K562 (cell line): Measurements from ENCODE around the gene RMND5B. TPM values are rescaled to one million over a fixed set of nuclear protein-coding genes. Genes with fewer than 3 reads are reported as not detected.

Source experiments
- CBFA2T2 ChIP-seq: fragments of 450-650 bp; conservative IDR thresholded peaks from 2 replicates; pipeline ENCODE4 v1.6.1; 2017; ENCODE audit warnings: mild to moderate bottlenecking
- CBX3 ChIP-seq, 2 experiments: IDR thresholded peaks; 1 replicate in 1 of 2; 2 replicates in 1 of 2; pipeline ENCODE4 v1.6.1; 2012; ENCODE audit warnings: inconsistent platforms in 2 of 2, low read length in 2 of 2, borderline replicate concordance in 1 of 2, control low read depth in 1 of 2
- KDM1A ChIP-seq, 2 experiments: fragments of 450-650 bp; IDR thresholded peaks; 2 replicates each; pipeline ENCODE4 v1.6.1; 2016; ENCODE audit warnings: mild to moderate bottlenecking in 2 of 2
- NFATC3 ChIP-seq: fragments of 450-650 bp; IDR thresholded peaks from 2 replicates; pipeline ENCODE4 v1.6.1; 2017; ENCODE audit warnings: mild to moderate bottlenecking
- RUNX1 ChIP-seq: sonication (generic); IDR thresholded peaks from 2 replicates; pipeline ENCODE4 v1.6.1; 2016; ENCODE audit warnings: antibody characterized with exemption, low read depth
- TCF7 ChIP-seq: sonication (generic); IDR thresholded peaks from 2 replicates; pipeline ENCODE4 v1.6.1; 2016; ENCODE audit warnings: antibody characterized with exemption, borderline replicate concordance
- polyA plus RNA-seq, 8 experiments: library from polyadenylated mRNA; depleted of rRNA in 4 of 8; stranded (reverse) in 5 of 8; unstranded in 3 of 8; fragments of >200 nt; fragmentation: Nextera tagmentation in 2 of 8; fragmentation: Illumina TruSeq in 1 of 8; extraction: Ambion mirVana in 2 of 8; extraction: Trizol in 1 of 8; gene quantifications; 2 replicates each; pipeline versions ENCODE4 v1.2.1 to v1.2.3, GENCODE V29; 2011 to 2014; ENCODE audit warnings: inconsistent platforms in 1 of 8, missing spikeins in 1 of 8
- total RNA-seq, 7 experiments: library from RNA; depleted of rRNA in 6 of 7; stranded (reverse); fragments of >200 nt in 6 of 7; fragmentation: Illumina TruSeq in 2 of 7; extraction: Trizol in 2 of 7; gene quantifications; 2 replicates each; pipeline versions ENCODE4 v1.2.1 to v1.2.3, GENCODE V29; 2011 to 2021; ENCODE audit warnings: low replicate concordance in 1 of 7
- TF ChIP-seq, protein P1 (sequence below): fragments of 450-650 bp; IDR thresholded peaks from 2 replicates; pipeline ENCODE4 v1.6.1; 2016; ENCODE audit warnings: mild to moderate bottlenecking, moderate library complexity
- TF ChIP-seq, protein P2 (sequence below): fragments of 250-450 bp; sonication (Bioruptor Pico); IDR thresholded peaks from 2 replicates; pipeline ENCODE4 v1.5.0; 2021

RMND5B gene
- total and polyA plus RNA-seq, 9 of the 15 experiments (the other 6 are each of a cell fraction or from before 2014, with no cell fraction given) = 2.6 to 57.0 (median 28.3) TPM

DNA sequence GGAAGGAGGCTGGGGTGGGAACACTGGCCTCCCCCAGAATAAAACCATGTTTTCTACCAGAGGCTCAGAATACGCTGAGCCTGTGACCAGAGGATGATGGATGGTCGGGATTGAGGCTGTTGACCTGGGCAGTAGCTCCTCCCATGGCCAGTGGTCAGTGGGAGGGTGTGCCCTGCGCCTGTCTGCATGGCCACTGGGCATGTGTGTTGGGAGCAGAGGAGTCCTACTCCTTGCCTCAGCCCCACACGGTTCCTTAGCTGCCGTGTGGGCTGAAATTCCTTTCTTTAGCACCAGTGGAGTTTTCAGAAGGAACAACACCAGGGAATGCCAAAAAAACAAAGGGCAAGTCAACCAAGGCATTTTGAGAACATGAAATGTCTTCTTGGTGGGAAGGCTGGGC lies 8.5 kb upstream of the RMND5B start (continued):
- TF ChIP-seq, protein P1, sequence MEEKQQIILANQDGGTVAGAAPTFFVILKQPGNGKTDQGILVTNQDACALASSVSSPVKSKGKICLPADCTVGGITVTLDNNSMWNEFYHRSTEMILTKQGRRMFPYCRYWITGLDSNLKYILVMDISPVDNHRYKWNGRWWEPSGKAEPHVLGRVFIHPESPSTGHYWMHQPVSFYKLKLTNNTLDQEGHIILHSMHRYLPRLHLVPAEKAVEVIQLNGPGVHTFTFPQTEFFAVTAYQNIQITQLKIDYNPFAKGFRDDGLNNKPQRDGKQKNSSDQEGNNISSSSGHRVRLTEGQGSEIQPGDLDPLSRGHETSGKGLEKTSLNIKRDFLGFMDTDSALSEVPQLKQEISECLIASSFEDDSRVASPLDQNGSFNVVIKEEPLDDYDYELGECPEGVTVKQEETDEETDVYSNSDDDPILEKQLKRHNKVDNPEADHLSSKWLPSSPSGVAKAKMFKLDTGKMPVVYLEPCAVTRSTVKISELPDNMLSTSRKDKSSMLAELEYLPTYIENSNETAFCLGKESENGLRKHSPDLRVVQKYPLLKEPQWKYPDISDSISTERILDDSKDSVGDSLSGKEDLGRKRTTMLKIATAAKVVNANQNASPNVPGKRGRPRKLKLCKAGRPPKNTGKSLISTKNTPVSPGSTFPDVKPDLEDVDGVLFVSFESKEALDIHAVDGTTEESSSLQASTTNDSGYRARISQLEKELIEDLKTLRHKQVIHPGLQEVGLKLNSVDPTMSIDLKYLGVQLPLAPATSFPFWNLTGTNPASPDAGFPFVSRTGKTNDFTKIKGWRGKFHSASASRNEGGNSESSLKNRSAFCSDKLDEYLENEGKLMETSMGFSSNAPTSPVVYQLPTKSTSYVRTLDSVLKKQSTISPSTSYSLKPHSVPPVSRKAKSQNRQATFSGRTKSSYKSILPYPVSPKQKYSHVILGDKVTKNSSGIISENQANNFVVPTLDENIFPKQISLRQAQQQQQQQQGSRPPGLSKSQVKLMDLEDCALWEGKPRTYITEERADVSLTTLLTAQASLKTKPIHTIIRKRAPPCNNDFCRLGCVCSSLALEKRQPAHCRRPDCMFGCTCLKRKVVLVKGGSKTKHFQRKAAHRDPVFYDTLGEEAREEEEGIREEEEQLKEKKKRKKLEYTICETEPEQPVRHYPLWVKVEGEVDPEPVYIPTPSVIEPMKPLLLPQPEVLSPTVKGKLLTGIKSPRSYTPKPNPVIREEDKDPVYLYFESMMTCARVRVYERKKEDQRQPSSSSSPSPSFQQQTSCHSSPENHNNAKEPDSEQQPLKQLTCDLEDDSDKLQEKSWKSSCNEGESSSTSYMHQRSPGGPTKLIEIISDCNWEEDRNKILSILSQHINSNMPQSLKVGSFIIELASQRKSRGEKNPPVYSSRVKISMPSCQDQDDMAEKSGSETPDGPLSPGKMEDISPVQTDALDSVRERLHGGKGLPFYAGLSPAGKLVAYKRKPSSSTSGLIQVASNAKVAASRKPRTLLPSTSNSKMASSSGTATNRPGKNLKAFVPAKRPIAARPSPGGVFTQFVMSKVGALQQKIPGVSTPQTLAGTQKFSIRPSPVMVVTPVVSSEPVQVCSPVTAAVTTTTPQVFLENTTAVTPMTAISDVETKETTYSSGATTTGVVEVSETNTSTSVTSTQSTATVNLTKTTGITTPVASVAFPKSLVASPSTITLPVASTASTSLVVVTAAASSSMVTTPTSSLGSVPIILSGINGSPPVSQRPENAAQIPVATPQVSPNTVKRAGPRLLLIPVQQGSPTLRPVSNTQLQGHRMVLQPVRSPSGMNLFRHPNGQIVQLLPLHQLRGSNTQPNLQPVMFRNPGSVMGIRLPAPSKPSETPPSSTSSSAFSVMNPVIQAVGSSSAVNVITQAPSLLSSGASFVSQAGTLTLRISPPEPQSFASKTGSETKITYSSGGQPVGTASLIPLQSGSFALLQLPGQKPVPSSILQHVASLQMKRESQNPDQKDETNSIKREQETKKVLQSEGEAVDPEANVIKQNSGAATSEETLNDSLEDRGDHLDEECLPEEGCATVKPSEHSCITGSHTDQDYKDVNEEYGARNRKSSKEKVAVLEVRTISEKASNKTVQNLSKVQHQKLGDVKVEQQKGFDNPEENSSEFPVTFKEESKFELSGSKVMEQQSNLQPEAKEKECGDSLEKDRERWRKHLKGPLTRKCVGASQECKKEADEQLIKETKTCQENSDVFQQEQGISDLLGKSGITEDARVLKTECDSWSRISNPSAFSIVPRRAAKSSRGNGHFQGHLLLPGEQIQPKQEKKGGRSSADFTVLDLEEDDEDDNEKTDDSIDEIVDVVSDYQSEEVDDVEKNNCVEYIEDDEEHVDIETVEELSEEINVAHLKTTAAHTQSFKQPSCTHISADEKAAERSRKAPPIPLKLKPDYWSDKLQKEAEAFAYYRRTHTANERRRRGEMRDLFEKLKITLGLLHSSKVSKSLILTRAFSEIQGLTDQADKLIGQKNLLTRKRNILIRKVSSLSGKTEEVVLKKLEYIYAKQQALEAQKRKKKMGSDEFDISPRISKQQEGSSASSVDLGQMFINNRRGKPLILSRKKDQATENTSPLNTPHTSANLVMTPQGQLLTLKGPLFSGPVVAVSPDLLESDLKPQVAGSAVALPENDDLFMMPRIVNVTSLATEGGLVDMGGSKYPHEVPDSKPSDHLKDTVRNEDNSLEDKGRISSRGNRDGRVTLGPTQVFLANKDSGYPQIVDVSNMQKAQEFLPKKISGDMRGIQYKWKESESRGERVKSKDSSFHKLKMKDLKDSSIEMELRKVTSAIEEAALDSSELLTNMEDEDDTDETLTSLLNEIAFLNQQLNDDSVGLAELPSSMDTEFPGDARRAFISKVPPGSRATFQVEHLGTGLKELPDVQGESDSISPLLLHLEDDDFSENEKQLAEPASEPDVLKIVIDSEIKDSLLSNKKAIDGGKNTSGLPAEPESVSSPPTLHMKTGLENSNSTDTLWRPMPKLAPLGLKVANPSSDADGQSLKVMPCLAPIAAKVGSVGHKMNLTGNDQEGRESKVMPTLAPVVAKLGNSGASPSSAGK = no peak
- TF ChIP-seq NFATC3 (no peak), CBX3 (IDR thresholded peaks at IDR 0.05; ENCODE audit: borderline replicate concordance in 1 of 2, low read length in 2 of 2) (no peak), TCF7 (no peak), RUNX1 (no peak), CBFA2T2 (no peak), KDM1A (IDR thresholded peaks at IDR 0.05) (no peak)
- TF ChIP-seq, protein P2, sequence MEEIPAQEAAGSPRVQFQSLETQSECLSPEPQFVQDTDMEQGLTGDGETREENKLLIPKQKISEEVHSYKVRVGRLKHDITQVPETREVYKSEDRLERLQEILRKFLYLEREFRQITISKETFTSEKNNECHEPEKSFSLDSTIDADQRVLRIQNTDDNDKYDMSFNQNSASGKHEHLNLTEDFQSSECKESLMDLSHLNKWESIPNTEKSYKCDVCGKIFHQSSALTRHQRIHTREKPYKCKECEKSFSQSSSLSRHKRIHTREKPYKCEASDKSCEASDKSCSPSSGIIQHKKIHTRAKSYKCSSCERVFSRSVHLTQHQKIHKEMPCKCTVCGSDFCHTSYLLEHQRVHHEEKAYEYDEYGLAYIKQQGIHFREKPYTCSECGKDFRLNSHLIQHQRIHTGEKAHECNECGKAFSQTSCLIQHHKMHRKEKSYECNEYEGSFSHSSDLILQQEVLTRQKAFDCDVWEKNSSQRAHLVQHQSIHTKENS = no peak
- TF ChIP-seq, all 486 proteins: peak for 0
